Stimulated activated CD4-positive, alpha-beta T cell treated with anti-CD3 and anti-CD28 coated beads, TNF-alpha, amount 100 ng/mL, for 4 hours (primary cell): ENCODE results near the gene PPP2R2C.

Source experiments
- DNase-seq, 3 experiments: peaks; one replicate each; pipeline ENCODE4 v3.0.0-alpha.2; 2020; ENCODE audit warnings: low read depth in 3 of 3

PPP2R2C gene

DNA sequence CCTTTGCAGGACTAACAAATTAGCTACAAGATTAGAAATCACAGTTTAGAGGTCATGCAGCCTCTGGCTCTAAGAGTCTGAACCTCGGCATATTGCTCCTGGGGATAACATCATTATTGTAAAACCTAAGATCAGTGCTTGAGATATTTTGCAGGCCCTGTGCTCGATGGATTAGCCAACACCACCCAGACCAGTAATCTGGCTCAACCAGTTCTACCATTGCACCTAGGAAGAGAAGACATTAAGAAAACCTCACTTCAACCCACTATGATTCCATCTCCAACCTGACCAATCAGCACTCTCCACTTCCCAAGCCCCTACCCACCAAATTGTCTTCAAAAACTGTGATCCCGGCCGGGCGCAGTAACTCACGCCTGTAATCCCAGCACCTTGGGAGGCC, 159.2 kb downstream of the PPP2R2C start:
- DNase-seq: no peak

DNA sequence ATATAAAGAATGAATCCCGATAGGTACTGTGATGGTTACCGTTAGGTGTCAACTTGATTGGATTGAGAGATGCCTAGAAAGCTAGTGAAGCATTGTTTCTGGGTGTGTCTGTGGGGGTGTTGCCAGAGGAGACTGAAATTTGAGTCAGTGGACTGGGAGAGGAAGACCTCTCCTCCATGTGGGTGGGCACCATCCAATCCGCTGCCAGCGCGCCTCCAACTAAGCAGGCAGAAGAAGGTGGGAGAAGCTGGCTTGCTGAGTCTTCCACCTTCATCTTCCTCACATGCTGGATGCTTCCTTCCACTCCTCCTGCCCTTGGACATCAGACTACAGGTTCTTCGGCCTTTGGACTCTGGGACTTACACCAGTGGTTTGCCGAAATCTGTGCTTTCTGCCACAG, 162.6 kb downstream of the PPP2R2C start:
- no peak for DNase-seq

DNA sequence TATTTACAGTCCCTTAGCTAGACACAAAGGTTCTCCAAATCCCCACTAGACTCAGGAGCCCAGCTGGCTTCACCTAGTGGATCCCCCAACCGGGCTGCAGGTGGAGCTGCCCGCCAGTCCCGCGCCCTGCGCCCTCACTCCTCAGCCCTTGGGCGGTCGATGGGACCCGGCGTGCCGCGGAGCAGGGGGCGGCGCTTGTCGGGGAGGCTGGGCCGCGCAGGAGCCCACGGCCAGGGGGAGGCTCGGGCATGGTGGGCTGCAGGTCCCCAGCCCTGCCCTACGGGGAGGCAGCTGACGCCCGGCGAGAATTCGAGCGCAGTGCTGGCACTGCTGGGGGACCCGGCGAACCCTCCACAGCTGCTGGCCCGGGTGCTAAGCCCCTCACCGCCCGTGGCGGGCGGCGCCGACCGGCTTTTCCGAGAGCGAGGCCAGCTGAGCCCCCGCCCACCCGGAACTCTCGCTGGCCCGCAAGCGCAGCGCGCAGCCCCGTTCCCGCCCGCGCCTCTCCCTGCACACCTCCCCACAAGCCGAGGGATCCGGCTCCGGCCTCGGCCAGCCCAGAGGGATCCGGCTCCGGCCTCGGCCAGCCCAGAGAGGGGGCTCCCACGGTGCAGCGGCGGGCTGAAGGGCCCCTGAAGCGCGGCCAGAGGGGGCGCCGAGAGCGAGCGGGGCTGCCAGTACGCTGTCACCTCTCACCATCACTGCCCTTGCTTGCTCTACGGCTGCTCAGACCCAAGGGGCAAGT, 163.3 kb downstream of the PPP2R2C start:
- DNase-seq: no peak

DNA sequence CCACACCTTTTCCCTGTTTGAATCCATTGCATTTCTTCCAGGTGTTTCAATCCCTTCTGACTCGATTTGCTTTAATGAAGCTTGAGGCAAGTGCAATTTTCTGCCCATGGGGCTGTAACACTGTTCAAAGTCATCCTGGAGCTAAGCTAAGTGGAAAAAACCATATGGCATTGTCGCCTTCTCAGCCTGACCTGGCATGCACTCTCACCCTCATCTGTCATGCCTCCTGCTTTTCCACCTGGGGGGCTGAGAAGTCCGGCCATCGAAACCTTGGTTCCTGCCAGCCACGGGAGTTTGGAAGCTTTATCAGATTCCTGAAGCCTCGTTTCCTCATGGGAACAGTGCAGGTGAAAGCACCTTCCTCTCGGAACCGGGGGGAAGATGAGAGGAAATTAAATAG, 164.5 kb downstream of the PPP2R2C start:
- no peak for DNase-seq

DNA sequence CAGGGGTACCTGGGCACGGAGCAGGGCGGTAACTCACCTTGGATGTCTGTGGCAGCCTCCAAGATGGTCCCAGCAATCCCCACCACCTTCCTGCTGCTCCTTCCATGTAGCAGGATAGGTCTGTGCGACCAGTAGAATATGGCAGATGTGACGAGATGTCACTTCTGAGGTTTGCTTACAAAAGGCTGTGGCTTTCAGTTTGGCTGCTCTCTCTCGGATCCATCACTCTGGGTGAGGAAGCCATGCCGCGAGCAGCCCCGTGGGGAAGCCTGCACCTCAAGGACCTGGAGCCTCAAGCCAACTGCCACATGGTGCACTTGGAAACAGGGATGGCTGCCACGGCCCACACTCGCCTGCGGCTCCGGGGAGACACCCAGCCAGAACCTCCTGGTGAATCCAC, 165.2 kb downstream of the PPP2R2C start:
- no peak for DNase-seq

DNA sequence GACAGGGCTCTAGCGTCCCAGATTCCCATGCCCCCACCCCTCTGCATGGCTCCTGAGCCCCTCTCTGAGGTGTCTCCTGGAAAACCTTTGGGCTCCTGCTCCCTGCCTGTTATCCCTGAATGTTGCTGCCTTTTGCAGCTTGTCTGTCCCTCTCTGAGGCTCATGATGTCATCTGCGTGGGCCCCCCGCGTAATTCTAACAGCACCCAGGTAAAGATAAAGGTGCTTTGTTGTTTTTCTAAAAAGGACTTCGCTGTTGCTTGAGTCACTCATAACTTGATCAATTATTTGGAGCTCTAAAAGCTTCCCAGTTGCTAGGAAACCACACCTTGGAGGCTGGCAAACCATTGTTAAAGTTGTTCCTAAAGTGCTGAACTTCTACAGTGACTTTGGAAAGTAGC, 166.1 kb downstream of the PPP2R2C start:
- no peak for DNase-seq

DNA sequence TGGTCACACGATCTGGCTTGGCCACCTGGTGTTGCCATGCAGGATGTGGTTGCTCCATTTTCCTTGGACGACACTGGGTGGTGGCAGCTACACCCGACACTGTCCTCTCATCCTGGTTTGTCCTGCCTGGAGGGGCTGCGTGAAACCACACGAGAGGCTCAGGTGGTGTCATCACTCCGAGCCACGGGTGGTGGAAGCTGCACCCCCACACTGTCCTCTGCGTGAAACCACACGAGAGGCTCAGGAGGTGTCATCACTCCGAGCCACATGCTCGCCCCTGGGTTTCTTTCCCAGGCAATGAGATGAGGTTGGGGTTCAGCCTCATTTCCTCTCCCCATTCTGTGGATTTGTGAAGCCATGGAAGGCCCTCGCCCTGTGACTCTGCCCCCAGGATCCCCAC, 168.5 kb downstream of the PPP2R2C start:
- no peak for DNase-seq

DNA sequence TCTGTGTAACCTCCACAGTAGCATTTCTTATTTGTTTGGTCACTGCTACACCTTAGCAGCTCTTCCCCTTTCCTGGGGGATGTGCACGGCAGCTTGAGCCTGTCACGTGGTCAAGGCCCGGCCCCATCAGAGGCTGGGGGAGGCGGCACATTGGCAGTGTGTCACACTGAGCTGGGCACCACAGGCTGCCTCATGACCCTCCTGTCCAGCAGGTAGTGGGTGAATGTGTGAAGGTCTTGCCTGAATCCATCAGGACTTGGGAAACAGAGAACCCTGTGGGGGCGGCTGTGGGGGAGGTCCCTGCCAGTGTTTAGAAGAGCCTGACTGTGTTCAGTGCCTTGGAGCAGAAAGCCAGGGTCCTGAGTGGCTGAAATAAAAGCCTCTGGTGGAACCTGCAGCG, 169.5 kb downstream of the PPP2R2C start:
- no peak for DNase-seq

DNA sequence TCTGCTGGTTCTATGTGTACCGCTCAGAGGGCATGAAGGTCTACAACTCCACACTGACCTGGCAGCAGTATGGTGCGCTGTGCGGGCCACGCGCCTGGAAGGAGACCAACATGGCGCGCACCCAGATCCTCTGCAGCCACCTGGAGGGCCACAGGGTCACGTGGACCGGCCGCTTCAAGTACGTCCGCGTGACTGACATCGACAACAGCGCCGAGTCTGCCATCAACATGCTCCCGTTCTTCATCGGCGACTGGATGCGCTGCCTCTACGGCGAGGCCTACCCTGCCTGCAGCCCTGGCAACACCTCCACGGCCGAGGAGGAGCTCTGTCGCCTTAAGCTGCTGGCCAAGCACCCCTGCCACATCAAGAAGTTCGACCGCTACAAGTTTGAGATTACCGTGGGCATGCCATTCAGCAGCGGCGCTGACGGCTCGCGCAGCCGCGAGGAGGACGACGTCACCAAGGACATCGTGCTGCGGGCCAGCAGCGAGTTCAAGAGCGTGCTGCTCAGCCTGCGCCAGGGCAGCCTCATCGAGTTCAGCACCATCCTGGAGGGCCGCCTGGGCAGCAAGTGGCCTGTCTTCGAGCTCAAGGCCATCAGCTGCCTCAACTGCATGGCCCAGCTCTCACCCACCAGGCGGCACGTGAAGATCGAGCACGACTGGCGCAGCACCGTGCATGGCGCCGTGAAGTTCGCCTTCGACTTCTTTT, 170.5 kb downstream of the PPP2R2C start:
- DNase-seq: no peak

DNA sequence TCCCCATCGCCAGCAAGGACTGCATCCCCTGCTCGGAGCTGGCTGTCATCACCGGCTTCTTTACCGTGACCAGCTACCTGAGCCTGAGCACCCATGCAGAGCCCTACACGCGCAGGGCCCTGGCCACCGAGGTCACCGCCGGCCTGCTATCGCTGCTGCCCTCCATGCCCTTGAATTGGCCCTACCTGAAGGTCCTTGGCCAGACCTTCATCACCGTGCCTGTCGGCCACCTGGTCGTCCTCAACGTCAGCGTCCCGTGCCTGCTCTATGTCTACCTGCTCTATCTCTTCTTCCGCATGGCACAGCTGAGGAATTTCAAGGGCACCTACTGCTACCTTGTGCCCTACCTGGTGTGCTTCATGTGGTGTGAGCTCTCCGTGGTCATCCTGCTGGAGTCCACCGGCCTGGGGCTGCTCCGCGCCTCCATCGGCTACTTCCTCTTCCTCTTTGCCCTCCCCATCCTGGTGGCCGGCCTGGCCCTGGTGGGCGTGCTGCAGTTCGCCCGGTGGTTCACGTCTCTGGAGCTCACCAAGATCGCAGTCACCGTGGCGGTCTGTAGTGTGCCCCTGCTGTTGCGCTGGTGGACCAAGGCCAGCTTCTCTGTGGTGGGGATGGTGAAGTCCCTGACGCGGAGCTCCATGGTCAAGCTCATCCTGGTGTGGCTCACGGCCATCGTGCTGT, 171.2 kb downstream of the PPP2R2C start:
- DNase-seq: no peak

DNA sequence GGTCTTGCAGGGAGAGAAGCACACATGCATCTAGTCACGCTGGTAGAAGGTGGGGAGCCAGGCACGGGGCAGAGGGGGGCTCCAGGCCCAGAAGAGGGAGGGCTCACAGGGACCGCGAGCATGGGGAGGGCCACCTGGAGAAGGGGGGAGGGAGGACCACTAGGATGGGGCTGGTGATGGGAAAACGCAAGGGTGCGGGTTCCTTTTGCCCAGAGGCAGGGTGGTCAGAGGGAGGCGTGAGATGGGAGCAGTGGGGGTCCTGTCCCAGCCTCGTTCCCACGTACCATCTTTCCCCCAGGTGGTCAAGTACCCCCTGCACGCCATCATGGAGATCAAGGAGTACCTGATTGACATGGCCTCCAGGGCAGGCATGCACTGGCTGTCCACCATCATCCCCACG, 172.1 kb downstream of the PPP2R2C start:
- DNase-seq: no peak

DNA sequence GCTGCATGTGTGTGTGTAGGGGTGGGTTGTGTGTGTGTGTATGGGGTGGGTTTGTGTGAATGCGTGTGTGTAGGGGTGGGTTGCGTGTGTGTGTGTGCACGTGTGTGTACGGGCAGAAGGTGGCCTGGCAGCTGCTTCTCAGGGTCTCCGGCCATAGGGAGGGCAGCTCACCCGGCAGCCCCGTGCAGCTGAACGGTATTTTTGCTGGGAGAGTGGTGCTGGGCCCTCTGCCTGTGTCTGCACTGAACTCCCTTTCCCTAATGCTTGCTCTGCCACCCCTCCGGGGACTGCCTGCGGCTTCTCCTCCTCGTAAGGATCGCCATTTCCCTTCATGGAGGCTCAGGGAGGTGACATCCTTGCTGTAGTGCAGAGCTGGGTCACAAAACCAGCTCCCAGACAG, 172.5 kb downstream of the PPP2R2C start:
- DNase-seq: no peak

DNA sequence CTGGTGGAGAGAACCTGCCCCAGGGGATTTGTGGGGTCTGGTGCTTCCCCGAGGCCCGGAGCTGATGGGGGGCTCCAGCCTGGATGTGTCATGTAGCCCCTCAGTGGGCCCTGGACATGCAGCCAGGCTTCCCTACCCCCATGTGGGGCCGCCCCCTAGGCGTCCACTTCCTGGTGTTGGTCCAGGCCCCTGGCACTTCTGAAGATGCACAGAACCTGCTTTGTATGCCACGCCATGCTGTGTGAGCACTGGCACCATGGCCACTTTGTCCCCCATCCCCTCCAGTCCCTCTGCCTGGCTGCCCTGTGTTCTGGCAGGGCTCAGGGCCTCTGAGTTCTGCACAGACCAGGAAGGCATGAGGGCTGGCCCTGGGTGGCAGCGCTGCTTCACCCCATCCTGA, 173.6 kb downstream of the PPP2R2C start:
- no peak for DNase-seq

DNA sequence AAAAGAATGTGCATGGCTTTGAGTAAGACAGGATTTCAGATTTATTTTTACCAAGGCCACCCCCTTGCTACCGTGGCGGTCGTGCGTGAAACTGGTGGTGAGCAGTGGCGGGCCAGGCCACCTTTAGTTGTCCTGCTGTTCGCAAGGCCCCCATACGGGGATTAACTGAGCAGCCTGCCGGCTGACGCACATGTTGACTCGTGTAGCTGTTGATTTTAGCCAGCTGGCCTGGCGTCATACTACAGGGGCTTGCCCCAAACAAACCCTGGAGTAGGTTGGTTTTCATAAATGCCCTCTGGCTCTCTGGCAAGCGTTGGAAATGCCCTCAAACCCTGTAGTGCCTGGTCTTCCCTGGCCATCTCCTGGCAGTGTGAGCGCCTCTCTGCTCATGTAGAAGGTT, 174.4 kb downstream of the PPP2R2C start:
- DNase-seq: no peak

DNA sequence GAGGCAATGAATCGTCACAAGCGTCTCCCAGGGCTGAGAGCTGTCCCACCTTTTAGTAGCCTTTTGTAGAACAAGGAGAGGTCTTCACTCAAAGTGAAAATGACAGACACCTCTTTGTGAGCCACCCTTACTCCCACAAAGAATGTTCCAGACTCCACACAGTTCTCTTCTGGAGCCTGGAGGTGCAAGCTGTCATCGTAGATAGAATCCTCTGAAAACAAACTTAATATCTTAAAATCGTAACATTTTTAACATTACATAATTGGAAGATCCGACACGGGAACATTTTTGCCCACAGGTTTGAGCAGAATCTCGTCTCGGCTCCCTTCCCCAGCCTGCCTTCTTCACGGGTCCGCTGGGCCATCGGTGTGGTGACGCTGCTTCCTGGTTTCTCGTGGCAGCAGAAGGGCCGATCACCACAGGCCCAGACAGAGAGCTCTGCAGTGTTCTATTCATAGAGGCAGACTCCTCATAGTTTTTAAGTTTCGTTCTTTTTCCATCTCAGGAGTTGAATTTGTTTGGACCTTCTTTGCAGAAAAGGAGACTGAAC, 175.1 kb downstream of the PPP2R2C start:
- DNase-seq: no peak

DNA sequence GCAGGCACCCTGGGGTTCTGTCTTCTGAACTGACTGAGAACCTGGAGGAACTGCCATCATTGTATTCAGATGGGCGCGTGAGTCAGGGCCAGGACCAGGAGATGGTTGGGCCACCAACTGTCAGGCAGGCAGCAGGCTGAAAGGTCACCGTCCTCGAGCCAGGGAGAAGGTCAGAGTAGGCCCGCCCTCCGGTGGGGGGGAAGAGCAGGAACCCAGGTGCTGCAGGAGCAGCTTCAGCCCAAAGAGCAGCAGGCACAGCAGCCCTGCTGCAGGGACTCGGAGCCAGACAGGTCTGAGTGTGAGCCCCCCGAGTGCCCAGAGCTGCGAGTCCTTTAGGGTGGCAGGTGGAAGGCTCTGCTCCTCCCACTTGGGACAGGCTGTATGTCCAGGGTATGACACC, 176.4 kb downstream of the PPP2R2C start:
- DNase-seq: no peak

DNA sequence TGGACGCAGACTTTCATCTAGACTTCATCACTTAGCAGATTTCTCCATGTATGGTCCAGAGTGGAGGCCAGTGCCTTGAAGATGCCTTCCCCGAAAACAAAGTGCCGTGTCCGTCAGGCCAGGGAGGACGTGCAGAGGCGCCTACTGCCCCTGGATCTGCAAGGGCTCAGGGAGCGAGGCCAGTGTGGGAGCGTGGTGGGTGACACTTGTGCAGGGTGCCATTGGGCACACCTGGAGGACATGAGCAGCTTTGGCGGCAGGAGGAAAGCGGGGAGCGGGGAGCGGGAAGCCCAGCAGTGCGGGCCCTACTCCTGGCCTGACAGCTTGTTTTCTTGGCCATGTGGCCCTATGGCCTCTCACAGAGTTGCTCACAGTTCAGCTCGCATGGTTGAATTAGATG, 176.9 kb downstream of the PPP2R2C start:
- DNase-seq: no peak

DNA sequence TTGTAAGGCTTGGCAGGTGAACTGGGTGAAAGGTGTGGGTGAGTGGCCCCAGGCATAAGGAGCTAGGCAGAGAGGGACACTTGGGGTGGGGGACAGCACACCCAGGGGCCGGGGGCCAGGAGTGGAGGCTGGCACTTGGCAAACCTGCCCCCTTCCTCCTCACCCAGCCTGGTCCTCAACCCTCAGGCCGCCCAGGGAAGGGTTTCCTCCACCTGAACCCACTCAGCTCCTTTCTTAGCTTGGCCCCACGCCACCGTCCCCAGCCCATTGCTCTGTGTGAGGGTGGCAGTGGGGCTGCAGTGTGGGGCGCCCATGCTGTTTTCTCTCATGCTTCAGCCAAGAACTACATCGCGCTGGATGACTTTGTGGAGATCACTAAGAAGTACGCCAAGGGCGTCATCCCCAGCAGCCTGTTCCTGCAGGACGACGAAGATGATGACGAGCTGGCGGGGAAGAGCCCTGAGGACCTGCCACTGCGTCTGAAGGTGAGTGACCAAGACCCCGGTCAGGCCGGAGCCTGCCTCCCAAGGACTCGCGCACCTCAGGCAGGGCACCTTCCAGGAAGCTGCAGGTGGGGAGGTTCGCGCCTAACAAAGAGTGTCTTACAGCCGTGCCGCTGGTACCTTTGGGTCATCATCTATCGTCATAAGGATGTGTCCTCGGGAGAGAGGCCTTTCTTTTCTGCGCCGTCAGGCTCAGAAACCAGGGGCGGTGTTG, 177.6 kb downstream of the PPP2R2C start:
- no peak for DNase-seq

DNA sequence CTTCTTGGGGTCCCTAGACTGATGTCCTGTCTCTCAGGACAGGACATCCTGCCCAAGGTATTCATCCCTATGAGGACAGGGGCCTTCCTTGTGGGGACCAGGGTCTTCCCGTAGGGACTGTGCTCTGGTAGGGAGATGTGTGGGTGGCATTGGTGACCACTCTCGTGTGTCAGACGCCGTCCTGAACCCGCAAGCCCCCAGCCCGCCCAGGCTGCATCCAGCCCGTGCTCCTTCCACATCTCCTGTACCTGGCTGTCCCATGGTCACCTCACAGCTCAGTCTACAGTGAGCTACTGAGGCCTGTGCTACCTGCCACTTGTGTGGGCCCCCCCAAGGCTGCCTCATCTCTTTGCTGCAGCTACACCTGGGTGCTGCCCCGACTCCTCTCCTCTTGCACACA, 178.8 kb downstream of the PPP2R2C start:
- DNase-seq: no peak

DNA sequence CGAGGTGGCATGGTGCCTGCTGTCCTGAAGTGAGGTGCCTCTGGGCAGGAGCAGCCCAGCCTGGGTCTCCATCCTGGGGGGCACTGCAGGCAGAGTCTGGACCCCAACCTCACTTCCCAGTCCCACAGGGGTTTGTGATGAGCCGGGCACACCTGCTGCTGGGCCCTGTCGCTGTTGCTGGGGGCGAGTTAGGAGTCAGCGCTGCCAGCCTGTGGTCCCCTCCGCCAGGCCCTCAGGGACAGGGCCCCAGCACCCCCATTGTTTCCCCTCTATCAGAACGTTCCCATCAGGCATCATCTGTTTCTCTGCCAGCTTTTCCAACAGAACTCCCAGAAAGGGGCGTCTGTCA, 179.3 kb downstream of the PPP2R2C start:
- no peak for DNase-seq

DNA sequence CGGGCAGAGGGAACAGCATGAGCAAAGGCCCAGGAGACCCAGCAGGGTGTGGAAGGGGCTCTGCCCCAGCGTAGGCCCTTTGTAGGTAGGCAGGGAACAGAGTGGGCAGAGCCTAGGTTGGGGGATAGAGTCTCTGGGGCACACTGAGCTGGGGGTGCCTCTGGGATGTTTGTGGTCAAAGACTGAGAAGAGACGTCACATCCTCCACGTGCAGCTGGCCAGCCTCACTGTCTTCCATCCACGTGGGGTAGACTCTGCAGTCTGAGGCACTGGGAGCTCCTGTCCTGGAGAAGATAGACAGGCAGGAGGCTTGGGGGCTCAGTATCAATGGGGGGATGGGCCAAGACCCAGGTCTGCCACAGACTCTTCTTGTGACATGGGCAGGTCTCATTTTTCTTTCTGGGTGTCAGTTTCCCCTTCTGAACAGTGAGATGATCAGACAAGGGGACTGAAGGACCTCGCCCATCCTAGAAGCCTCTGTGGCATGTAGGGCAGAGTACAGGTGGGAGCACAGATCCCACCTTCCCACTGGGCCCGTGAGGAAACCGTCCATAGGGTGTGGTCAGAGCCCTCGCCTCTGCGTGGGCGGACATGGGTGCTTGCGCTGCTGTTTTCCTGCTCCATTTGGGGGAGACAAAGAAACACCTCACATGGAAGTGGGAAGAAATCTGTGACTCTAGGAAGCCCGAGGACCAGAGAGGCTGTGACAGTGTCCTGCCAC, 179.9 kb downstream of the PPP2R2C start:
- no peak for DNase-seq
